ENCODE results near the gene CLDN7. TPM values are rescaled to one million over a fixed set of nuclear protein-coding genes. Genes with fewer than 3 reads are reported as not detected.
A peak's percentile ranks its signal among the peaks of the same experiment; 100 is the strongest.

The CLDN7 gene
- total RNA-seq, 2 donors from 2014 or later = 0.78 to 1.2 TPM

GRCh38 chr17:7234083-7234951, 28.0 kb downstream of the CLDN7 start, which contains the start of gene DVL2:
Gene DVL2 (minus strand): TSS chr17:7234517. CDS start chr17:7234262, 255 bp downstream.
- peak within 1 kb of the TSS; percentile 92 for H3K4me3 Mint-ChIP-seq
- DNase-seq (peak; percentile 90 to 92 (median 91)), ATAC-seq (peak; percentile 63)
- peak within 1 kb of the TSS; percentile 100 for H3K27ac Mint-ChIP-seq
- no peaks in the 10 kb centered on the region for H3K9me3 ChIP-seq (ENCODE audit: control insufficient read depth, low read length, poor library complexity, severe bottlenecking)
- peaks cover 42% of the 10 kb centered on the region for H3K4me1 Mint-ChIP-seq
- no peaks in the 10 kb centered on the region for H3K27me3 Mint-ChIP-seq
- peaks cover 9% of the 10 kb centered on the region for H3K36me3 Mint-ChIP-seq (ENCODE audit: low read depth)

GRCh38 chr17:7233701-7234082, 28.6 kb downstream of the CLDN7 start:
- no peaks in the 10 kb centered on the region for H3K27me3 Mint-ChIP-seq
- ATAC-seq (no peak), DNase-seq (no peak)
- H3K4me3 Mint-ChIP-seq = peak overlapping the region; percentile 92
- peaks cover 40% of the 10 kb centered on the region for H3K4me1 Mint-ChIP-seq
- peak overlapping the region; percentile 100 for H3K27ac Mint-ChIP-seq
- no peaks in the 10 kb centered on the region for H3K9me3 ChIP-seq (ENCODE audit: control insufficient read depth, low read length, poor library complexity, severe bottlenecking)
- H3K36me3 Mint-ChIP-seq (ENCODE audit: low read depth) = peaks cover 9% of the 10 kb centered on the region

- Mint-ChIP-seq H3K36me3 (ENCODE audit: low read depth) (peaks cover 8% of the 10 kb centered on the region), H3K27ac (no peak overlapping the region), H3K4me3 (peak overlapping the region; percentile 41), H3K4me1 (peaks cover 39% of the 10 kb centered on the region), H3K27me3 (no peaks in the 10 kb centered on the region)
- DNase-seq (no peak), ATAC-seq (no peak)
- H3K9me3 ChIP-seq (ENCODE audit: control insufficient read depth, low read length, poor library complexity, severe bottlenecking) = no peaks in the 10 kb centered on the region
Measured at GRCh38 chr17:7232114-7232513, 30.2 kb downstream of the CLDN7 start.

- no peak overlapping the region for H3K4me3 Mint-ChIP-seq
- peak overlapping the region; percentile 37 for H3K27ac Mint-ChIP-seq
- DNase-seq (no peak), ATAC-seq (no peak)
- no peaks in the 10 kb centered on the region for H3K9me3 ChIP-seq (ENCODE audit: control insufficient read depth, low read length, poor library complexity, severe bottlenecking)
- no peaks in the 10 kb centered on the region for H3K27me3 Mint-ChIP-seq
- peaks cover 3% of the 10 kb centered on the region for H3K36me3 Mint-ChIP-seq (ENCODE audit: low read depth)
- peaks cover 26% of the 10 kb centered on the region for H3K4me1 Mint-ChIP-seq
Measured at GRCh38 chr17:7229504-7229903, 32.8 kb downstream of the CLDN7 start.

GRCh38 chr17:7228920-7229319, 33.4 kb downstream of the CLDN7 start:
- H3K9me3 ChIP-seq (ENCODE audit: control insufficient read depth, low read length, poor library complexity, severe bottlenecking) = no peaks in the 10 kb centered on the region
- no peak for ATAC-seq
- no peak for DNase-seq
- peaks cover 23% of the 10 kb centered on the region for H3K4me1 Mint-ChIP-seq
- peaks cover 4% of the 10 kb centered on the region for H3K36me3 Mint-ChIP-seq (ENCODE audit: low read depth)
- H3K27me3 Mint-ChIP-seq = no peaks in the 10 kb centered on the region
- H3K27ac Mint-ChIP-seq = peak overlapping the region; percentile 37
- H3K4me3 Mint-ChIP-seq = no peak overlapping the region

GRCh38 chr17:7226721-7227710, 35.3 kb downstream of the CLDN7 start:
- ATAC-seq (no peak), DNase-seq (no peak)
- no peaks in the 10 kb centered on the region for H3K9me3 ChIP-seq (ENCODE audit: control insufficient read depth, low read length, poor library complexity, severe bottlenecking)
- H3K27ac Mint-ChIP-seq = peak overlapping the region; percentile 43
- H3K4me1 Mint-ChIP-seq = peaks cover 7% of the 10 kb centered on the region
- peaks cover 4% of the 10 kb centered on the region for H3K36me3 Mint-ChIP-seq (ENCODE audit: low read depth)
- no peaks in the 10 kb centered on the region for H3K27me3 Mint-ChIP-seq
- no peak overlapping the region for H3K4me3 Mint-ChIP-seq

GRCh38 chr17:7225711-7226331, 36.5 kb downstream of the CLDN7 start:
- Mint-ChIP-seq H3K27me3 (no peaks in the 10 kb centered on the region), H3K4me1 (peaks cover 13% of the 10 kb centered on the region), H3K27ac (no peak overlapping the region), H3K36me3 (ENCODE audit: low read depth) (peaks cover 3% of the 10 kb centered on the region), H3K4me3 (no peak overlapping the region)
- no peak for DNase-seq
- ATAC-seq = no peak
- no peaks in the 10 kb centered on the region for H3K9me3 ChIP-seq (ENCODE audit: control insufficient read depth, low read length, poor library complexity, severe bottlenecking)

GRCh38 chr17:7224661-7225111, 37.6 kb downstream of the CLDN7 start:
- no peaks in the 10 kb centered on the region for H3K9me3 ChIP-seq (ENCODE audit: control insufficient read depth, low read length, poor library complexity, severe bottlenecking)
- H3K27me3 Mint-ChIP-seq = no peaks in the 10 kb centered on the region
- H3K4me1 Mint-ChIP-seq = peaks cover 18% of the 10 kb centered on the region
- H3K27ac Mint-ChIP-seq = no peak overlapping the region
- DNase-seq (no peak), ATAC-seq (no peak)
- H3K4me3 Mint-ChIP-seq = no peak overlapping the region
- peaks cover 3% of the 10 kb centered on the region for H3K36me3 Mint-ChIP-seq (ENCODE audit: low read depth)

- DNase-seq (no peak), ATAC-seq (no peak)
- H3K27me3 Mint-ChIP-seq = no peaks in the 10 kb centered on the region
- H3K9me3 ChIP-seq (ENCODE audit: control insufficient read depth, low read length, poor library complexity, severe bottlenecking) = no peaks in the 10 kb centered on the region
- no peak overlapping the region for H3K27ac Mint-ChIP-seq
- H3K36me3 Mint-ChIP-seq (ENCODE audit: low read depth) = peaks cover 3% of the 10 kb centered on the region
- no peak overlapping the region for H3K4me3 Mint-ChIP-seq
- H3K4me1 Mint-ChIP-seq = peaks cover 22% of the 10 kb centered on the region
Measured at GRCh38 chr17:7224110-7224509, 38.2 kb downstream of the CLDN7 start.

- no peak for DNase-seq
- Mint-ChIP-seq H3K4me3 (no peak overlapping the region), H3K4me1 (peaks cover 26% of the 10 kb centered on the region), H3K36me3 (ENCODE audit: low read depth) (peaks cover 3% of the 10 kb centered on the region), H3K27me3 (no peaks in the 10 kb centered on the region), H3K27ac (no peak overlapping the region)
- ATAC-seq = no peak
- no peaks in the 10 kb centered on the region for H3K9me3 ChIP-seq (ENCODE audit: control insufficient read depth, low read length, poor library complexity, severe bottlenecking)
Measured at GRCh38 chr17:7223375-7223774, 38.9 kb downstream of the CLDN7 start.

- no peaks in the 10 kb centered on the region for H3K9me3 ChIP-seq (ENCODE audit: control insufficient read depth, low read length, poor library complexity, severe bottlenecking)
- ATAC-seq = no peak
- peaks cover 24% of the 10 kb centered on the region for H3K4me1 Mint-ChIP-seq
- DNase-seq = no peak
- H3K36me3 Mint-ChIP-seq (ENCODE audit: low read depth) = peaks cover 3% of the 10 kb centered on the region
- no peak overlapping the region for H3K4me3 Mint-ChIP-seq
- H3K27ac Mint-ChIP-seq = no peak overlapping the region
- no peaks in the 10 kb centered on the region for H3K27me3 Mint-ChIP-seq
Measured at GRCh38 chr17:7222972-7223292, 39.3 kb downstream of the CLDN7 start.

- H3K36me3 Mint-ChIP-seq (ENCODE audit: low read depth) = peaks cover 3% of the 10 kb centered on the region
- H3K9me3 ChIP-seq (ENCODE audit: control insufficient read depth, low read length, poor library complexity, severe bottlenecking) = no peaks in the 10 kb centered on the region
- no peak for ATAC-seq
- H3K27me3 Mint-ChIP-seq = no peaks in the 10 kb centered on the region
- H3K4me1 Mint-ChIP-seq = peaks cover 27% of the 10 kb centered on the region
- no peak overlapping the region for H3K4me3 Mint-ChIP-seq
- DNase-seq = no peak
- H3K27ac Mint-ChIP-seq = no peak overlapping the region
Measured at GRCh38 chr17:7222093-7222971, 39.9 kb downstream of the CLDN7 start.
